GM06990 (cell line): ENCODE measurements around the gene LYPD6.

ENCODE experiments used
- DNase-seq: peaks from one replicate; pipeline ENCODE4 v3.0.0-alpha.2; 2011; ENCODE audit not compliant: insufficient read length; ENCODE audit errors: extremely low read depth
- H3K27me3 ChIP-seq: replicated peaks from 2 replicates; pipeline ENCODE4 v1.6.0; 2011; ENCODE audit warnings: low read length; ENCODE audit not compliant: control insufficient read depth, insufficient read depth
- H3K36me3 ChIP-seq: 2 replicates; pipeline ENCODE4 v1.5.1; 2011; ENCODE audit warnings: low read length; ENCODE audit not compliant: control insufficient read depth, insufficient read depth
- H3K4me3 ChIP-seq: replicated peaks from 2 replicates; pipeline ENCODE4 v1.5.1; 2011; ENCODE audit warnings: low read depth, mild to moderate bottlenecking, control low read depth, low read length
- CTCF ChIP-seq: IDR thresholded peaks from 2 replicates; pipeline ENCODE4 v1.5.1; 2011; ENCODE audit warnings: low read length, control low read depth, mild to moderate bottlenecking, inconsistent platforms; ENCODE audit not compliant: insufficient read depth, poor library complexity, severe bottlenecking

Gene LYPD6

GRCh38 chr2:149365931-149366583 is 35.7 kb downstream of the LYPD6 start:
- H3K36me3 ChIP-seq: no peaks in the 10 kb centered on the region
- TF ChIP-seq CTCF: no peak
- H3K4me3 ChIP-seq: no peak overlapping the region
- H3K27me3 ChIP-seq: no peaks in the 10 kb centered on the region
- no peak for DNase-seq

GRCh38 chr2:149370061-149370775 is 39.8 kb downstream of the LYPD6 start:
- no peak for TF ChIP-seq CTCF
- no peaks in the 10 kb centered on the region for H3K36me3 ChIP-seq
- H3K27me3 ChIP-seq: no peaks in the 10 kb centered on the region
- DNase-seq: no peak
- H3K4me3 ChIP-seq: no peak overlapping the region

GRCh38 chr2:149371476-149371875 is 41.1 kb downstream of the LYPD6 start:
- H3K27me3 ChIP-seq: no peaks in the 10 kb centered on the region
- TF ChIP-seq CTCF: no peak
- no peak for DNase-seq
- no peak overlapping the region for H3K4me3 ChIP-seq
- H3K36me3 ChIP-seq: no peaks in the 10 kb centered on the region

GRCh38 chr2:149375801-149376361 is 45.5 kb downstream of the LYPD6 start:
- no peaks in the 10 kb centered on the region for H3K27me3 ChIP-seq
- H3K36me3 ChIP-seq: no peaks in the 10 kb centered on the region
- no peak overlapping the region for H3K4me3 ChIP-seq
- TF ChIP-seq CTCF: no peak
- DNase-seq: no peak

- no peak for DNase-seq
- Histone ChIP-seq H3K27me3 (no peaks in the 10 kb centered on the region; the same call in 1 of the 2 replicates), H3K4me3 (no peak overlapping the region), H3K36me3 (no peaks in the 10 kb centered on the region)
- no peak for TF ChIP-seq CTCF
These were observed 49.8 kb downstream of the LYPD6 start for GRCh38 chr2:149380205-149380604.
